Epithelial cell of esophagus (primary cell): Measurements from ENCODE around the gene UBE2C.
A peak's percentile ranks its signal among the peaks of the same experiment; 100 is the strongest.
"Not testable (repeated sequence)": the region's sequence is repeated elsewhere in the genome, so short reads cannot be mapped to it uniquely, and the experiment has no call there.

Experiments used
- DNase-seq: peaks from one replicate; pipeline ENCODE4 v3.0.0; 2010; ENCODE audit warnings: low read depth
- H3K4me3 ChIP-seq: 2 replicates; pipeline ENCODE4 v1.5.1; 2011; ENCODE audit warnings: mild to moderate bottlenecking, low read length, control low read depth
- TF ChIP-seq, protein P1 (sequence below): IDR thresholded peaks from 2 replicates; pipeline ENCODE4 v1.5.1; 2011; ENCODE audit warnings: low read depth, mild to moderate bottlenecking, low read length, control low read depth, inconsistent platforms; ENCODE audit not compliant: insufficient read depth; ENCODE audit errors: missing control alignments

UBE2C gene

DNA sequence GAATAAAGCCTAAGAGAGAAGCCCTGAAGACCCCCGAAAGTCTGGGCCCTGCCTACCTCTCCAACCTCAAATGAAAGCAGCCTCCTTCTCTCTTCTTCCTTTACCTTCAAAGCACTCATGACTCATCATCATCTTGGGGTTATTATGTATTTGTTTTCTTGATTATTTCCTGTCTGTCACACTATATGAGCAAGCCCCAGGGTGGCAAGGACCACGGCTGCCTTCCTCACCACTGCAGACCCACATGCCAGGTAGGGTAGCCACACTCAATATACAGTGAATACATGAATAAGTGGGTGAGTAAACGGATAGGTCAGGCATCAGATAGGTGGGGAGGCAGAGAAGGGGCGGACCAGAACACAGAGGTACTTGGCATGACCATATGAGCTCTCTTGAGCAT, 29.6 kb upstream of the UBE2C start:
- DNase-seq, result peak; percentile 51
- no peak overlapping the region for H3K4me3 ChIP-seq
- TF ChIP-seq, protein P1, sequence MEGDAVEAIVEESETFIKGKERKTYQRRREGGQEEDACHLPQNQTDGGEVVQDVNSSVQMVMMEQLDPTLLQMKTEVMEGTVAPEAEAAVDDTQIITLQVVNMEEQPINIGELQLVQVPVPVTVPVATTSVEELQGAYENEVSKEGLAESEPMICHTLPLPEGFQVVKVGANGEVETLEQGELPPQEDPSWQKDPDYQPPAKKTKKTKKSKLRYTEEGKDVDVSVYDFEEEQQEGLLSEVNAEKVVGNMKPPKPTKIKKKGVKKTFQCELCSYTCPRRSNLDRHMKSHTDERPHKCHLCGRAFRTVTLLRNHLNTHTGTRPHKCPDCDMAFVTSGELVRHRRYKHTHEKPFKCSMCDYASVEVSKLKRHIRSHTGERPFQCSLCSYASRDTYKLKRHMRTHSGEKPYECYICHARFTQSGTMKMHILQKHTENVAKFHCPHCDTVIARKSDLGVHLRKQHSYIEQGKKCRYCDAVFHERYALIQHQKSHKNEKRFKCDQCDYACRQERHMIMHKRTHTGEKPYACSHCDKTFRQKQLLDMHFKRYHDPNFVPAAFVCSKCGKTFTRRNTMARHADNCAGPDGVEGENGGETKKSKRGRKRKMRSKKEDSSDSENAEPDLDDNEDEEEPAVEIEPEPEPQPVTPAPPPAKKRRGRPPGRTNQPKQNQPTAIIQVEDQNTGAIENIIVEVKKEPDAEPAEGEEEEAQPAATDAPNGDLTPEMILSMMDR, result no peak

DNA sequence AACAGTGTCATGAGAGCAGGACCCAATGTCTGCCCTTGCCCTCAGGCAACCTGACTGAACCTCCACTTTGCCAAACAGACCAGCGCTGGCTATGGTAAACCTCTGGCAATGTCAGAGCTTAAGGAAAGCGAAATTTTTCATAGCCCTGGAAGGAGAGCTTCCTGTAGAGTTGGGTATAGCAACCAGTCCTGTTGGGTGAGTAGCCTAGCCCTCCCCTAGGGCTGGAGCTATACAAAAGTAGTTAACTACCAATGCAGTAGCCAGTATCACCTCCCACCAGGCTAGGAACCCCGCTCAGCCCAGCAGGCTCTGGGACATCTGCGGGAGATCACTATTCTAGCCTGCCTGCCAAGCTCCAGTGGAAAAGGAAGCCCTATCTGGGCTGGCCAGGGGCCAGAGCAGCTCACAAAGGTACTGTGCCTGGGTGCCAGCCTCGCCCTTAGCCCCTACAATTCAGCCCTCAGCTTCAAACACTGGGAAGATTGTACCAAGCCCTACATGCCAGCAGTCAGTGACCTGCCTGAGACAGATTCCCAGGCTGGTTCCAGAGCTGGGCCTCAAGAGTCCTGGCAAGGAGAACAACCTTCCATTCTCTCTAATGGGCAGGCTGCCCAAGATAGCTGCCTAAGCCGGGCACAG, 28.7 kb upstream of the UBE2C start:
- no peak overlapping the region for H3K4me3 ChIP-seq
- TF ChIP-seq, protein P1, result no peak
- DNase-seq, result peak; percentile 59

DNA sequence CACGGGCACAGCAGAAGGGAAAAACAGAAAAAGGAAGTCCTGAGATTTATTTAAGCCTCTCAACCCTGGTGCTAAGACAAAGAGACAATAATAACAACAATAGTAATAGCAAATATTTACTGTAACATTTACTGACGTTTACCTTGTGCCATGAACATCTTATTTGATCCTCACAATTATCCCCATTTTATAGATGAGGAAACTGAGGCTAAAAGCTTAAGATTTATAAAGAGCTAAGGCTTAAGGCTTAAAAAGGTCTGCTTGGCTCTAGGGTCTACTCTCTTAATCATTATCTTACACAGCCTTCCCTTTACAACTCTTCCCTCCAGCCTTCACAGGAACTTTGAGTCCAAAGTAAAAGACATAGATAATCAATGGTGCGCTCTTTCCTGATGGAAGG, 24.1 kb upstream of the UBE2C start:
- H3K4me3 ChIP-seq, result no peak overlapping the region
- no peak for DNase-seq
- TF ChIP-seq, protein P1, result no peak

DNA sequence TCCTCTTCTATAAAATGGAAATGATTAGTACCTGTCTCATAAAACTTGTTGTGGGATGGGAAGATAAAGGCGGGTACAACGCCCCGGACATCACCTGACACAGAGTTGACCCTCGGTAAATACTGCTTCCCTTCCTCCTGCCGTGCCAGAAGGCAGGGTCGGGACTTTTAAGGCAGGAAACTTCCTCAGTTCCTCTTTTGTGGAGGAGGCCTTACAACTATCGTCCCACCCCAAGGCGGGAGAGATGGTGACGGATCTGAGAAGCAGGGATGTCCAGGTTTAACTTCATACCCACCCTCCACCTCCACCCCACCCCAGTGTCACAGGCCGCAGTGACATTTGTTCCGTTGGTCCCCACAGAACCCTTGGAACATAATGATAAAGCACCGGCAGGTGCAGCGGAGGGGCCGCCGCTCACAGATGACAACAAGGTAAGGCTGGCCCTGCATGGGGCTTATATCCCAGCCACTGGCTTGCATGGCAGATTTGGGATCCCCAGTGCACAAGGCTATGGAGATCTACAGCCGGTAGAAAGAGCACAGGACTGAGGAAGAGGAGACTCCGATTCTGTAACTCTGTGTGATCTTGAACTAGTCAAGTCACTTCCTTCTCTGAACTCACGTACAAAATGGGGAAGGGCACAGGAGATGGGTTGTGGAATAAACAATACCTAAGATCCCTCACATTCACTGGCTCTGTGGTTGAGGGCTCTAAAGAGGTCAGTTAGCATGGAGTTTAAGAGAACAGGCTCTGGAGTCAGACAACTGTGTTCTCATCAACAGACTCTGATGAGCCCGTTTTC, 19.9 kb upstream of the UBE2C start:
- H3K4me3 ChIP-seq, result peak overlapping the region; percentile 87
- no peak for DNase-seq
- TF ChIP-seq, protein P1, result no peak

DNA sequence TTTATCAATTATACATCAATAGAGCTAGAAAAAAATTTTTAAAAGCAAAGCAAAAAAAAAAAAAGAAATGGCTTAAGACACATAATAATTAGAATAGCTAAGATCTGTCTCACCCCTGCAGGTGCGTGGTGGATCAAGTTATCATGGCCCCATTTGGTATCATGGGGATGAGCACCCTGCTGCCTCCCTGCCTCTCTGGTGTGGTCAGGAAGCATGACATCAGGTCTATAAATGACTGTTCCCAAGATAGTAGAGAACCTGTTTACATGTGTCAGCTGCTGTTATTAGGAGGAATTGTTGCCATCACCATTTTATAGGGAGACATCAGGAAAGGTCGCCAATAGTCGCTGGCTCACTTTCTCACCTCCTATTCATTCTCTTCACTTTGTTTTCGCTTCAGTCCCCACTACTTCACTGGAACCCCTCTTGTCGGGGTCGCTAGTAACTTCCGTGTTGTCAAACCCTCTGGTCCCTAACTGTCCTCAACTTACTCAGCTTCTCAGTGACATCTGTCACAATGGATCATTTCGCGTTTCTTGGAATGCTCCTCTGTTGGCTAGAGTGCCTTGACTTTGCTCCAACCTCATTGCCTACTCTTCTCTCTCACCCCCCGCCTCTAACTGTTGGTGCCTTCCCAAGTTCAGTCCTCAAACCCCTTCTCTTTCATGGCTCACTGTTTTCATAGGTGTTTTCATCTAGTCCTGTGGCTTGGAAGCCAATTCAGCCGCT, 15.9 kb upstream of the UBE2C start:
- TF ChIP-seq, protein P1, result no peak
- H3K4me3 ChIP-seq, result no peak overlapping the region
- DNase-seq, result no peak

DNA sequence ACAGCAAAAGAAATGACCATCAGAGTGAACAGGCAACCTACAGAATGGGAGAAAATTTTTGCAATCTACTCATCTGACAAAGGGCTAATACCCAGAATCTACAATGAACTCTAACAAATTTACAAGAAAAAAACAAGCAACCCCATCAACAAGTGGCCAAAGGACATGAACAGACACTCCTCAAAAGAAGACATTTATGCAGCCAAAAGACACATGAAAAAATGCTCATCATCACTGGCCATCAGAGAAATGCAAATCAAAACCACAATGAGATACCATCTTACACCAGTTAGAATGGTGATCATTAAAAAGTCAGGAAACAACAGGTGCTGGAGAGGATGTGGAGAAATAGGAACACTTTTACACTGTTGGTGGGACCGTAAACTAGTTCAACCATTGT, 14.9 kb upstream of the UBE2C start:
- not testable (repeated sequence) for H3K4me3 ChIP-seq, DNase-seq

DNA sequence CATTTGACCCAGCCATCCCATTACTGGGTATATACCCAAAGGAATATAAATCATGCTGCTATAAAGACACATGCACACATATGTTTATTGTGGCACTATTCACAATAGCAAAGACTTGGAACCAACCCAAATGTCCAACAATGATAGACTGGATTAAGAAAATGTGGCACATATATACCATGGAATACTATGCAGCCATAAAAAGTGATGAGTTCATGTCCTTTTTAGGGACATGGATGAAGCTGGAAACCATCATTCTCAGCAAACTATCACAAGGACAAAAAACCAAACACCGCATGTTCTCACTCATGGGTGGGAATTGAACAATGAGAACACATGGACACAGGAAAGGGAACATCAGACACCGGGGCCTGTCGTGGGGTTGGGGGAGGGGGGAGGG, 14.5 kb upstream of the UBE2C start:
- H3K4me3 ChIP-seq, DNase-seq: not testable (repeated sequence)
